ENCODE results near the gene PAX7.

Gene PAX7

DNA sequence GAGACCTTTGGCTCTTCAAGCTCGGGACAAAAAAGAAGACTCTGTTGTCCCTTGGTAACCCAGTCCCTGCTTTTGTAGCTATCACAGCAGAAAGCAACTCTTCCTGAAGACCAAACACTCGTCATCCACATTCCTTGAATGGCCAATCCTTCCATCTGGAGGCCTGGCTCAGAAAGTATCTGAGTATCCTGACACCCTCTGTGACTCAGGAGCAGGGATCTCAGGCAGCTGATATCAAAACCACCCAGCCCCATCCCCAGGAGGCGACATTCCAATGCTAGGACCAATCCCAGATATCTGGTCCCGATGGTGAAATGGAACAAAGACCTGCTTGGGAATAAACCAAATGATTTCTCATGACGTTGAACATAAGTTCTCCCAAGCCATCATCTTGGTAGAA is 116.3 kb downstream of the PAX7 start:
- H3K27me3 ChIP-seq (ENCODE audit: insufficient read depth, low read length), result no peaks in the 10 kb centered on the region; the same call in 1 of the 2 replicates
- H3K4me1 ChIP-seq (ENCODE audit: insufficient read depth, low read length, severe bottlenecking), result no peaks in the 10 kb centered on the region
- no peak overlapping the region for H3K4me2 ChIP-seq (ENCODE audit: low read length)
- H4K20me1 ChIP-seq (ENCODE audit: insufficient read depth, low read length), result no peaks in the 10 kb centered on the region
- H3K9me3 ChIP-seq (ENCODE audit: low read length), result no peaks in the 10 kb centered on the region
- no peaks in the 10 kb centered on the region for H3F3A ChIP-seq (ENCODE audit: insufficient read depth, low read length)
- no peaks in the 10 kb centered on the region for H3K9me2 ChIP-seq (ENCODE audit: low read depth, low read length)
- H3K79me2 ChIP-seq (ENCODE audit: insufficient read depth, low read length), result no peaks in the 10 kb centered on the region
- no peak overlapping the region for H3K9ac ChIP-seq (ENCODE audit: low read length)
- no peak overlapping the region for H3K27ac ChIP-seq (ENCODE audit: low read depth, low read length, poor library complexity, severe bottlenecking)
- no peak overlapping the region for H3K4me3 ChIP-seq (ENCODE audit: low read depth, low read length, poor library complexity, severe bottlenecking)
- H3K36me3 ChIP-seq (ENCODE audit: insufficient read depth, low read length), result no peaks in the 10 kb centered on the region
- TF ChIP-seq, protein P1, sequence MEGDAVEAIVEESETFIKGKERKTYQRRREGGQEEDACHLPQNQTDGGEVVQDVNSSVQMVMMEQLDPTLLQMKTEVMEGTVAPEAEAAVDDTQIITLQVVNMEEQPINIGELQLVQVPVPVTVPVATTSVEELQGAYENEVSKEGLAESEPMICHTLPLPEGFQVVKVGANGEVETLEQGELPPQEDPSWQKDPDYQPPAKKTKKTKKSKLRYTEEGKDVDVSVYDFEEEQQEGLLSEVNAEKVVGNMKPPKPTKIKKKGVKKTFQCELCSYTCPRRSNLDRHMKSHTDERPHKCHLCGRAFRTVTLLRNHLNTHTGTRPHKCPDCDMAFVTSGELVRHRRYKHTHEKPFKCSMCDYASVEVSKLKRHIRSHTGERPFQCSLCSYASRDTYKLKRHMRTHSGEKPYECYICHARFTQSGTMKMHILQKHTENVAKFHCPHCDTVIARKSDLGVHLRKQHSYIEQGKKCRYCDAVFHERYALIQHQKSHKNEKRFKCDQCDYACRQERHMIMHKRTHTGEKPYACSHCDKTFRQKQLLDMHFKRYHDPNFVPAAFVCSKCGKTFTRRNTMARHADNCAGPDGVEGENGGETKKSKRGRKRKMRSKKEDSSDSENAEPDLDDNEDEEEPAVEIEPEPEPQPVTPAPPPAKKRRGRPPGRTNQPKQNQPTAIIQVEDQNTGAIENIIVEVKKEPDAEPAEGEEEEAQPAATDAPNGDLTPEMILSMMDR (IDR thresholded peaks at IDR 0.05; ENCODE audit: low read length), result no peak
- no peak for TF ChIP-seq EZH2 (IDR thresholded peaks at IDR 0.05; ENCODE audit: borderline replicate concordance, low read length)
- no peak overlapping the region for H2AFZ ChIP-seq (ENCODE audit: low read length)

DNA sequence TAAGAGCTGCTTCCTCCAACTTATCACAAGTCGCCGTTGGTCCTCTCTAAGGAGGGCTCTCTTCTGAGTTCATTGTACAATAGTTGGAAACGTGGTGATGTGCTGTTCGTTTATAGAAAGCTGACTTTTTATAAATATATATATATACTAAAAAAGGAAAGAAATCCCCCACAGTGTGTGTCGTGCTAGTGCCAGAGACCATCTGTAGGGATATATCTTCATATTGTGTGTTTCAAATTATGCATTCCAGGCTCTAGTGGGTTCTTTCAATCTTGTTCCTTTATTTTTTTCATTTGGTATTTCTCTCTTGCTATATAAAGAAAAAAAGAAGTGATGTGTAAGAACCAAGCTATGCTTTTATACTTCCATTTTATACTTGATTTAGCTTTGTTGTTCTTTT is 117.0 kb downstream of the PAX7 start:
- Histone ChIP-seq H3K4me3 (ENCODE audit: low read depth, low read length, poor library complexity, severe bottlenecking) (no peak overlapping the region), H3K79me2 (ENCODE audit: insufficient read depth, low read length) (no peaks in the 10 kb centered on the region), H2AFZ (ENCODE audit: low read length) (no peak overlapping the region), H3K4me1 (ENCODE audit: insufficient read depth, low read length, severe bottlenecking) (no peaks in the 10 kb centered on the region), H3K36me3 (ENCODE audit: insufficient read depth, low read length) (no peaks in the 10 kb centered on the region), H3K4me2 (ENCODE audit: low read length) (no peak overlapping the region), H3K9ac (ENCODE audit: low read length) (no peak overlapping the region), H4K20me1 (ENCODE audit: insufficient read depth, low read length) (no peaks in the 10 kb centered on the region), H3F3A (ENCODE audit: insufficient read depth, low read length) (no peaks in the 10 kb centered on the region), H3K27ac (ENCODE audit: low read depth, low read length, poor library complexity, severe bottlenecking) (no peak overlapping the region), H3K9me3 (ENCODE audit: low read length) (no peaks in the 10 kb centered on the region), H3K9me2 (ENCODE audit: low read depth, low read length) (no peaks in the 10 kb centered on the region), H3K27me3 (ENCODE audit: insufficient read depth, low read length) (no peaks in the 10 kb centered on the region; the same call in 1 of the 2 replicates)
- no peak for TF ChIP-seq EZH2 (IDR thresholded peaks at IDR 0.05; ENCODE audit: borderline replicate concordance, low read length)
- TF ChIP-seq, protein P1 (IDR thresholded peaks at IDR 0.05; ENCODE audit: low read length), result no peak

DNA sequence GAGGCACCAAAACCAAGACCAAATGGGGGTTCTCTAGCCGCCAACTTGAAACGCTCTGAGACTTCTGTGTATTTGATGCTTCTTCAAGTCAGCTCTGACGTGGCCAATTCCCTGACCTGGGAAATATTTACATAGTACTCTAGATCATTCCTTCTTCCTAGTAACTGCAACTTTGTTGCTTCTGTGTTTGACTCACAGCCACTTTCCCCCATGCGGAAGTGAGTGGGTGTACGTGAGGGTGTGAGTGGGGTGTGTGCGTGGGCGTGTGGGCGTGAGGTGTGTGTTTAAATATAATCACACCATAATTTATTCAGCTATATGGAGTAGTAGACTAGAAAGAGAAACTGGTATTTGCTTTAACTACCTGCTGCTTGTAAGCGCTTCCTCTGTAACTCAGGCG is 117.8 kb downstream of the PAX7 start:
- H3K9me2 ChIP-seq (ENCODE audit: low read depth, low read length), result no peaks in the 10 kb centered on the region
- no peaks in the 10 kb centered on the region for H3K79me2 ChIP-seq (ENCODE audit: insufficient read depth, low read length)
- no peaks in the 10 kb centered on the region for H3K4me1 ChIP-seq (ENCODE audit: insufficient read depth, low read length, severe bottlenecking)
- H3K27ac ChIP-seq (ENCODE audit: low read depth, low read length, poor library complexity, severe bottlenecking), result no peak overlapping the region
- no peak for TF ChIP-seq EZH2 (IDR thresholded peaks at IDR 0.05; ENCODE audit: borderline replicate concordance, low read length)
- TF ChIP-seq, protein P1 (IDR thresholded peaks at IDR 0.05; ENCODE audit: low read length), result no peak
- no peaks in the 10 kb centered on the region; the same call in 1 of the 2 replicates for H3K27me3 ChIP-seq (ENCODE audit: insufficient read depth, low read length)
- no peak overlapping the region for H3K4me2 ChIP-seq (ENCODE audit: low read length)
- H3K9ac ChIP-seq (ENCODE audit: low read length), result no peak overlapping the region
- H3F3A ChIP-seq (ENCODE audit: insufficient read depth, low read length), result no peaks in the 10 kb centered on the region
- no peaks in the 10 kb centered on the region for H4K20me1 ChIP-seq (ENCODE audit: insufficient read depth, low read length)
- no peak overlapping the region for H3K4me3 ChIP-seq (ENCODE audit: low read depth, low read length, poor library complexity, severe bottlenecking)
- no peaks in the 10 kb centered on the region for H3K36me3 ChIP-seq (ENCODE audit: insufficient read depth, low read length)
- no peaks in the 10 kb centered on the region for H3K9me3 ChIP-seq (ENCODE audit: low read length)
- H2AFZ ChIP-seq (ENCODE audit: low read length), result no peak overlapping the region
